ENCODE results near the gene ACSF3.

DNA sequence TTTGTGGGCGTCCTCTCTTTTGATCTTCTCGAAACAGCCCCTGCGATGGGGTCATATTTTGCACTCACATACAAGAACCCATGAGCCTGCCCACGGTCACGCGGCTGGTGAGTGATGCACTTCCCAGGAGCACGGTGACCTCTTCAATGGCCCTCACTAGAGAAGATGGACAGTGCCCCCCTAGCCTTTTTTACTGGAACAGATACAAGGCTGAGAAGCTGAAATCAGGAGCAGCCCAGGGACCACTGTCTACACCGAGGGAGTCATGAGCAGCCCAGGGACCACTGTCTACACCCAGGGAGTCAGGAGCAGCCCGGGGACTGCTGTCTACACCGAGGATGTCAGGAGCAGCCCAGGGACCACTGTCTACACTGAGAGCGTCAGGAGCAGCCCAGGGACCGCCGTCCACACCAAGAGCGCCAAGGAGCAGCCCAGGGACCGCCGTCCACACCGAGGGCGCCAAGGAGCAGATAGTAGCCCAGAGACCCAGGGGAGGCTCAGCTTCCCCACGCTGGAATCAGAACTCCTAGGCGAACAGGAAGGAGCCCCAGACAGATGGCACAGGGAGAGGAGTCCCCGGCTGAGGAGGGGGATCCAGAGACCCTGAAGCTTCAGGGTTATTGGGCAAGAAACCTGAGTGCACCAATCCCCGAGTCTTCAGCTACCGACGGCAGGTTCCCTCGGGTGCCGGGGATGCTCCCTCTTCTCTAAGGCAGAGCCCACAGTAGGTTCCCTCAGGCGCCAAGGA, 23.7 kb downstream of the ACSF3 start:
- TF ChIP-seq, protein P1, sequence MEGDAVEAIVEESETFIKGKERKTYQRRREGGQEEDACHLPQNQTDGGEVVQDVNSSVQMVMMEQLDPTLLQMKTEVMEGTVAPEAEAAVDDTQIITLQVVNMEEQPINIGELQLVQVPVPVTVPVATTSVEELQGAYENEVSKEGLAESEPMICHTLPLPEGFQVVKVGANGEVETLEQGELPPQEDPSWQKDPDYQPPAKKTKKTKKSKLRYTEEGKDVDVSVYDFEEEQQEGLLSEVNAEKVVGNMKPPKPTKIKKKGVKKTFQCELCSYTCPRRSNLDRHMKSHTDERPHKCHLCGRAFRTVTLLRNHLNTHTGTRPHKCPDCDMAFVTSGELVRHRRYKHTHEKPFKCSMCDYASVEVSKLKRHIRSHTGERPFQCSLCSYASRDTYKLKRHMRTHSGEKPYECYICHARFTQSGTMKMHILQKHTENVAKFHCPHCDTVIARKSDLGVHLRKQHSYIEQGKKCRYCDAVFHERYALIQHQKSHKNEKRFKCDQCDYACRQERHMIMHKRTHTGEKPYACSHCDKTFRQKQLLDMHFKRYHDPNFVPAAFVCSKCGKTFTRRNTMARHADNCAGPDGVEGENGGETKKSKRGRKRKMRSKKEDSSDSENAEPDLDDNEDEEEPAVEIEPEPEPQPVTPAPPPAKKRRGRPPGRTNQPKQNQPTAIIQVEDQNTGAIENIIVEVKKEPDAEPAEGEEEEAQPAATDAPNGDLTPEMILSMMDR (IDR thresholded peaks at IDR 0.05): no peak
- TF ChIP-seq POLR2A (IDR thresholded peaks at IDR 0.05): no peak
- TF ChIP-seq EP300 (IDR thresholded peaks at IDR 0.05): no peak
- TF ChIP-seq POLR2AphosphoS5 (IDR thresholded peaks at IDR 0.05): no peak
